SJCRH30 (cell line): ENCODE results near the gene RND3. TPM values are rescaled to one million over a fixed set of nuclear protein-coding genes. Genes with fewer than 3 reads are reported as not detected.
A peak's percentile ranks its signal among the peaks of the same experiment; 100 is the strongest.

Source experiments
- DNase-seq, 2 experiments: peaks; one replicate each; pipeline ENCODE4 v3.0.0-alpha.2; 2015 to 2020
- H3K27ac ChIP-seq: fragments of 250-450 bp; sonication (Bioruptor Pico); 2 replicates; pipeline ENCODE4 v1.5.1; 2020; ENCODE audit warnings: mild to moderate bottlenecking, moderate library complexity
- H3K27me3 ChIP-seq: fragments of 250-450 bp; sonication (Bioruptor Pico); 2 replicates; pipeline ENCODE4 v1.5.1; 2020; ENCODE audit warnings: mild to moderate bottlenecking, moderate library complexity
- H3K36me3 ChIP-seq: fragments of 250-450 bp; sonication (Bioruptor Pico); 2 replicates; pipeline ENCODE4 v1.5.1; 2020; ENCODE audit warnings: mild to moderate bottlenecking, moderate library complexity
- H3K4me1 ChIP-seq: fragments of 250-450 bp; sonication (Bioruptor Pico); 2 replicates; pipeline ENCODE4 v1.5.1; 2020; ENCODE audit warnings: mild to moderate bottlenecking, moderate library complexity
- H3K4me3 ChIP-seq: fragments of 250-450 bp; sonication (Bioruptor Pico); 2 replicates; pipeline ENCODE4 v1.5.1; 2020; ENCODE audit warnings: mild to moderate bottlenecking, moderate library complexity
- H3K9me3 ChIP-seq: fragments of 250-450 bp; sonication (Bioruptor Pico); replicated peaks from 2 replicates; pipeline ENCODE4 v1.5.1; 2020; ENCODE audit warnings: mild to moderate bottlenecking, moderate library complexity
- total RNA-seq: library from RNA; depleted of rRNA; stranded (reverse); fragments of >200 nt; shearing (Covaris generic); gene quantifications from 2 replicates; pipeline ENCODE4 v1.2.3, GENCODE V29; 2014

The RND3 gene
- total RNA-seq, 1 experiment from 2014 or later = 43.4 TPM

DNA sequence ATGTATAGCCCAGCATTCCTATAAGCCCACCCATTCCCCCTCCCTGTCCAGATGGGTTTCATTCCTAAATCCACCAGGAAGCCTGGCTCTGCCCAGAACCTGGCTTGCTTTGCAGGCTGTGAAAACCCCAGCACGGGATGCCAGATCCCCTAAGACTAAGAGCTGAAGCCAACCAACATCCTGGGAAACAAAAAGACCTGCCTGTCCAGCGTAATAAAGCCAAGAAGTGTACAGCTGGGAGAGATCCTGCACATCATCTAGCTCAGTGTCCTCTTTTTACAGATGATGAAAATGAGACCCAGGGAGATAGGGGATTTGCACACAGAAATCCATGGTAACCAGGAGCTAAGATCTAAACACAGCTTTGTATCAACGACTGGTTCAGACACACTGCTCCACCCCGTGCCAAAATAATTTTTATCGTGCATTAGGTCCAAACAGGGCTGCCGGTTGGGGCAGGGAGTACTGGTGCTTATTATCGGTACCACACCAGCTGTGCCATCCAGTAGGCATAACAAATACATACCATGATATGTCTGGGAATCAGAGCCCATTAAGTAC, 2.9 kb downstream of the RND3 start:
- Histone ChIP-seq H3K9me3 (no peaks in the 10 kb centered on the region), H3K27ac (no peak overlapping the region), H3K4me1 (peaks cover 33% of the 10 kb centered on the region), H3K4me3 (peak overlapping the region; percentile 73), H3K27me3 (no peaks in the 10 kb centered on the region), H3K36me3 (peaks cover 29% of the 10 kb centered on the region)
- no peak for DNase-seq

DNA sequence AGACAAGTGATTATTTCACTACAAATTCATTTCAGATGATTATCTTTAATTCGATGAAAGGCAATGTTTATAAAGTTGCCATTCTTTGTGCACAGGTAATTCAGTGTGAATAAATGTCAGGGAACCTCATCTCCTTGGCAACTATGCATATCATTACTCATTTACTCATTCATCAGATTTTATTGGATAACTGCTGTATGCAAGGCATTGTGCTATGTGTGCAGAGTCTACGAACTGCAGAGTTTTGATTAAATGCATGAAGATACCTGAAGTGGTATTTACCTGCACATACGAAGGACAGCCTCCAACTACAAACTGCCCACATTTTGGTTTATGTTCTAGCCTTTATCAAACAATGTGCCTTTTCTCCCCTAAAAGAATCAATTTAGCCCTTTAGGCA, 3.5 kb downstream of the RND3 start:
- H3K27ac ChIP-seq = no peak overlapping the region
- no peak for DNase-seq
- no peaks in the 10 kb centered on the region for H3K9me3 ChIP-seq
- H3K27me3 ChIP-seq = no peaks in the 10 kb centered on the region
- no peak overlapping the region for H3K4me3 ChIP-seq
- H3K36me3 ChIP-seq = peaks cover 32% of the 10 kb centered on the region
- H3K4me1 ChIP-seq = peaks cover 39% of the 10 kb centered on the region

DNA sequence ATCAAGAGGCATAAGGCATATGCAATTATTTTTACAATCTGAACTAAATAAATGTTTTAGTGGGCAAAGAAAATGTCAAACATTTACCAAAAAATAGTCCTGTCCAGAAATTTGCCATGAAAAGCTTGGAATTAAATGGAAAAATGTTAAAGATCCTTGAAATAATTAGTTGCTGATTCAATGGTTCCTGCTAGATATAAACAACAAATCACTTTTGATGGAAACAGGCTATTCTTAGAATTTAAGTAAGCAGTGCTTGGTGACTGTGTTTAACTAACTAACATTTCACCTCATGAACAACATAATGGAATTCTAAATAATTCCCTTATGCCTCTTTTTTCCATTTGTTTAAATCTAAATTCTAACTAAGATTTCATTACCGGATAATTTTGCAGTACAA, 3.9 kb downstream of the RND3 start:
- no peak overlapping the region for H3K27ac ChIP-seq
- no peak for DNase-seq
- peaks cover 43% of the 10 kb centered on the region for H3K4me1 ChIP-seq
- H3K4me3 ChIP-seq = no peak overlapping the region
- H3K36me3 ChIP-seq = peaks cover 32% of the 10 kb centered on the region
- H3K27me3 ChIP-seq = no peaks in the 10 kb centered on the region
- H3K9me3 ChIP-seq = no peaks in the 10 kb centered on the region

DNA sequence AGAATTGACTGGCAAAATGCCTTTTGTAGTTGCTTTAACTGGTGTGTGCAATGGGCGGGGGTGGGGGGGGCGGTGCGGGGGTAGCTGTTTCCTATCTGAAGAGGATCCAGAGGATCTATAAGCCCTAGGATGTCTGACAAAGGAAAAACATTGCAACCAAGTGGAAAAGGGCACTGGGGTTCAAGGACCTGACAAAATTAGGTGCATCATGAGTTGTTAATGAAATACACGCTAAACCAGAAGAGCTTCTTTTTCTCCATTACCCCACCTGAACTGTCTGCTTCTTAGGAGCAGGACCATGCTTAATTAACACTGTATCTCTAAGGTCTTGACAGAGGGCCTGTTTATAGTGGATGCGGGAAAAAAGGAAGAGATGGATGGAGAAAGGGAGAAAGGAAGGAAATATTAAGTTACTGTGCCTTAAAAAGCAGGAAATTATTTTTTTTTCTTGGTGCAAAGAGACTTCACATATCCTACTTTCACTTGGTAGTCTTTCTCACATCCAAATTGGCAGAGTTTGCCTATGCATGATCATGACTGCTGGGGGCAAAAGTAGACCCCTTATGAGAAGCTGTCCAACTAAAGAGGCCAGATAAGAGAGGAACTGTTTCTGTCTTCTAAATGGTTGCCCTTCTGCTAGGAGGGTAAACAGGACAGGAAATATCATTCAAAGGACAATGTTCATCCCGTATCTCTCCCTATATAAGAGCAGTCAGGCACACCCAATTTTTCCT, 4.6 kb downstream of the RND3 start:
- no peak for DNase-seq
- no peaks in the 10 kb centered on the region for H3K27me3 ChIP-seq
- H3K36me3 ChIP-seq = peaks cover 32% of the 10 kb centered on the region
- H3K27ac ChIP-seq = no peak overlapping the region
- H3K9me3 ChIP-seq = no peaks in the 10 kb centered on the region
- H3K4me3 ChIP-seq = no peak overlapping the region
- peaks cover 48% of the 10 kb centered on the region for H3K4me1 ChIP-seq

DNA sequence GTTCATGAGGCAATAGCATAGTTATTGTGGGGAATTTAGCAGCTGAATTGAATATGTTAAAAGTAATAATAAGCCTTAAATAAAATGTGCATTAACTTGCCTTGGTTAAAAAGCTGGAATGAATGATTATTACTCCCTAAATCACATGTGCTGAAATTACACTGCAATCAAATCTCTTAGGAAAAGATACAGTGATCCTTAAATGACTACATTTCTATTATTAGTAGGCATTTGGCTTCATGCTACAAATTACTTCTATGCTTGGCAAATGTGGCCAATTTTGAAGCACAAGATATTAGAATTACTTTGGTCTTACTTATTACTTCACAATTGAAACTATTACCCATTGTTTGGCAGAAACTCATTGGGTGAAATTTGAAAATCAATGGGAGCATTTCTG, 5.4 kb downstream of the RND3 start:
- no peak overlapping the region for H3K4me3 ChIP-seq
- DNase-seq = no peak
- H3K27ac ChIP-seq = no peak overlapping the region
- H3K4me1 ChIP-seq = peaks cover 48% of the 10 kb centered on the region
- no peaks in the 10 kb centered on the region for H3K27me3 ChIP-seq
- H3K9me3 ChIP-seq = no peaks in the 10 kb centered on the region
- H3K36me3 ChIP-seq = peaks cover 32% of the 10 kb centered on the region

DNA sequence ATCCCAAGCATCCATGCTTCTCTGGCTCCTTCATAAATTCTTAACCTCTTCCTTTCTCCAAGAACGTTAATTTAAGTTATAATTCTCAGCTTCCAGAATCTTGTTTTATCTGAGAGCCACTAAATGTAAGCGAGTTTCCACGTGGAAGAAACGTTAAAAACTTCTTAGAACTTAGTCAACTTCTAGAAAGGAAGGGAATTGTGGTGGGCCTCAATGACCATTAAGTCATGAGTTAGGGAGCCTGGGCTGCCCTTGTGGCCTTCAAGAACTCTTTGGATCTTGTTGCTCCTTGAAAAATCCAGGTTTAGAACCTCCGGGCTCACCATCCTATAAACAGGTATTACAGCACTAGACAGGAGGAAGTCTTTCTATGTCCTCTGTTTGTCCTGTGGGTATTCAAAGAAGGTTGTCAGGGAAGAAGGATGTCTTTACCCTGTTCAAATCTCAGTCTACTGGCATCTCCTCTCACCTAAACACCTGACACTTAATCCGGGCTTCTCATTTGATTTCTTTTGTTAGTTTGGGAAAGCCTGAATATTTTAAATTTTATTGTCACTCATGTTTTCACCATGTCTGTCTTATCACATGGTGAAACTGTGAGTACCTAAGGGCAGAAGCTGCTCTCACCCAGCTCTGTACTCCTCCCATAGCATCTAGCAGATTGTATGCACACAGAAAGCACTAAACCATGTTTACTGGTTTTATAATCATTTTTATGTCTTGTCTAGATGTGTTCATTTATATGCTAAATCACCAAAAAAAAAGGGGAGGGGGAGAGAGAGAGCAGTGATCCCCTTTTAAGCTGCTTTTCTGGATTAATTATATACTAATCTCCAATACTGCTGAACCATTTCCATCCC, 6.3 kb downstream of the RND3 start:
- no peak overlapping the region for H3K4me3 ChIP-seq
- H3K27ac ChIP-seq = peak overlapping the region; percentile 38; the same call in 1 of the 2 replicates
- H3K27me3 ChIP-seq = no peaks in the 10 kb centered on the region
- H3K36me3 ChIP-seq = peaks cover 35% of the 10 kb centered on the region
- peaks cover 54% of the 10 kb centered on the region for H3K4me1 ChIP-seq
- DNase-seq = no peak
- H3K9me3 ChIP-seq = no peaks in the 10 kb centered on the region

DNA sequence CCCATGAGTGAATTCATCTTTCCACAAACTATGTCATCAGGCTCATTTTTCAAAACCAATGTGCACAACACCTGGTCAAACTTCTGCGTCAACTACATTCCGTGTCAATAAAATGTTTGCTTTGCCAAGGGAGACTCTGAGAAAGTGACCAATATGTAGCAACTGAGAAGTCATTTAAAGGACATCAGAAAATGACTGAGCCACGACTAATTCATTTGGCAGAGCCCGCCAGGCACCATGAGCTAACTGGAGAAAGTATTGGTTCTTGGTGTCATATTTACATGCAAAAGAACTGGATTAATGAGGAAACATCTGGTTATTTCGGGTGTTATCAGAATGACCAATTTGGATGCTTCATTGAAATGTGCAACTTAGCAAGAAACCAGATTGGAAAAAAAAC, 7.2 kb downstream of the RND3 start:
- Histone ChIP-seq H3K36me3 (peaks cover 43% of the 10 kb centered on the region), H3K27ac (peak overlapping the region; percentile 38), H3K4me1 (peaks cover 54% of the 10 kb centered on the region)

DNA sequence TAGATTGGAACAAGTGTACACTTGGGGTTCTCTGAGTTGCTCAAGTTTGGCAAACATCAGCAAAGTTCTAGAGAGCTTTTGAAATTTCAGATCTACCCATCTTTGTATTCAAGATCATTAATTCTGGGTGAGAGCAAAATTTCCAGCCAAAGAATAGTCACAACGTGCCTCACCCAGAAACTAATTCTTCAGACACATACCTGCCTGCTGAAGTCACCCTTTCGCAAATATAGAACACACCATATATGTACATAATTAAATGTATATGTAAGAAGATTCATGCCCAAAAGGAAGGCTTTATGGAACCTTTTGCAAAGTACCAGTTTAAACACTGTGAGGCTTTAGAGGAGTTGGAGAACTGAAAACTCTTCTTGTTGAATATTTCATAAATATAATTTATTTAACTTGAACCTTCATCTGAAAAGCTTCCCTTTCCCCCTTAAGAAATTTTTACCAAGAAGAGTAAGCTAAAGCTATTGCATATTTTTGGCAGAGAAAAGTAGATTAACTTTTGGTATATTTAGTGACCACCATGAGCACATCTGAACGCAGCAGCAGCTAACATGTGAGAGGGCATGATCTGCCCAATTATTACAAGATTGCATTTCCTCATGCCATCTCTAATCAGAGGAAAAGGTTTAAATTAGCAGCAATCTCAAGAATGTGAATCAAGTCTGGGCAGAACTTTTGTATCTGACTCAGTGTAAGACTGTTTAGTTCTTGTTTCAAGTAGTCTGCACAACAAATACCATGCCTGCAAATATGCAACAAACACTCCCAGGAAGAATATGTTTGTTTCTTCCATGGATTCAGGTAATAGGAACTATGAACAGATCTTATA, 8.2 kb downstream of the RND3 start:
- H3K9me3 ChIP-seq = no peaks in the 10 kb centered on the region
- peaks cover 50% of the 10 kb centered on the region for H3K4me1 ChIP-seq
- no peaks in the 10 kb centered on the region for H3K27me3 ChIP-seq
- peaks cover 52% of the 10 kb centered on the region for H3K36me3 ChIP-seq
- H3K27ac ChIP-seq = peak overlapping the region; percentile 38; the same call in 1 of the 2 replicates
- no peak for DNase-seq
- no peak overlapping the region for H3K4me3 ChIP-seq

More for the DNA sequence above, 7.2 kb downstream of the RND3 start:
- Histone ChIP-seq H3K4me3 (no peak overlapping the region), H3K9me3 (no peaks in the 10 kb centered on the region), H3K27me3 (no peaks in the 10 kb centered on the region)
- peak; percentile 30 to 56 for DNase-seq

DNA sequence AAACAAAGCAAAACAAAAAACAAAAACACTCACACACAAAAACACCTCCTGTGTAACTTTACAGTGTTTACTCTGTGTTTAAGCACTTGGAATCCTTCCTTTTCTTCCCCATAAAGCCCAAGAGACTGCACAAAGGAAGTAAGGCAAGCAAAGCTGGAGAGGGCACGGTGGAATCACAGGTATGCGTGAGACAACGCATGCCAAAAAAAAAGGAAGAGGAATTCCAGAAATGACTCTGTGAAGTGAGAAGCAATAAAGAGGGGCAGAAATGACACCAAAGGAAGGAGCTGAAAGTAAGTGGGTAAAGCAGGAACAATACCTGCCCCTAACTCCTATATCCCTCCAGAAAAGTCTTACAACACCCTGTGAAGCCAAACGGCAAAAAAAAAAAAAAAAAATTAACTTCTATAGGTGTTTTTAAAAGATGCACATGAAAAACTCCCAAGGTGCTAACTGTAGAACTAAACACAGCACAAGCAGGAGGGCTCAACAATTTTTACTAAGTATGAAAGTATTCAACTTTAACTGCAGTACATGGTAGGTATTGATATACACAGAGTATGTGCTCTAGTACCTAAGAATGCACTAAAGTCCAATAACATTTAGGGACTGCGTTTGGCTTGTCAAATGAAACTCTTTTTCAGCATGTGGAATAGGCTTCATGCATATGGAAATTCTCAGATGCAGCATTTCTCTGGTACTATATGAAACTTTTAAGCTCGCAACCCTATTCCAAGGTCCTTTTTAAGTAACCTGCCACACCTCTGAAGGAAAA, 9.1 kb downstream of the RND3 start:
- Histone ChIP-seq H3K36me3 (peaks cover 56% of the 10 kb centered on the region), H3K27ac (no peak overlapping the region; the same call in 1 of the 2 replicates), H3K9me3 (no peaks in the 10 kb centered on the region), H3K4me3 (no peak overlapping the region), H3K4me1 (peaks cover 46% of the 10 kb centered on the region), H3K27me3 (no peaks in the 10 kb centered on the region)
- no peak for DNase-seq

DNA sequence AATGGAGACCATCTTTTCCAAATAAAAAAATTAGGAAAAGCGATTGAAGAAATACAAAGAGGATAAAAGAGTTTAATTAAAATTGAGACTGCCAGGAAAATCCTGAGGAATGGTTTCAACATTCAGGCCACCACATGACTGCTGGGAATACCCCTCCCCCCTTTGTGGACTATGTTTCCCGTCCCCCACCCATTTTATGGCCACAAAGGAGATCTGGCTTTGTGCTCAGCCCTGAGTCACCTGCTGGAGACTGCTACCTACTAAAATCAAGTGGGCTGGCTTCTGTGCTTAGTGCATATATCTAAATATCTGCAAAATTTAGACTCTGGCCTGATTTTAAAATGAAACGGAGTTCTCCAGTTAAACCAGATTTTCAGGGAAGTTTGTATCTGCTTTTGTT, 10.1 kb downstream of the RND3 start:
- Histone ChIP-seq H3K27me3 (no peaks in the 10 kb centered on the region), H3K9me3 (no peaks in the 10 kb centered on the region), H3K27ac (no peak overlapping the region), H3K4me1 (peaks cover 46% of the 10 kb centered on the region), H3K4me3 (no peak overlapping the region), H3K36me3 (peaks cover 56% of the 10 kb centered on the region)
- DNase-seq = no peak

DNA sequence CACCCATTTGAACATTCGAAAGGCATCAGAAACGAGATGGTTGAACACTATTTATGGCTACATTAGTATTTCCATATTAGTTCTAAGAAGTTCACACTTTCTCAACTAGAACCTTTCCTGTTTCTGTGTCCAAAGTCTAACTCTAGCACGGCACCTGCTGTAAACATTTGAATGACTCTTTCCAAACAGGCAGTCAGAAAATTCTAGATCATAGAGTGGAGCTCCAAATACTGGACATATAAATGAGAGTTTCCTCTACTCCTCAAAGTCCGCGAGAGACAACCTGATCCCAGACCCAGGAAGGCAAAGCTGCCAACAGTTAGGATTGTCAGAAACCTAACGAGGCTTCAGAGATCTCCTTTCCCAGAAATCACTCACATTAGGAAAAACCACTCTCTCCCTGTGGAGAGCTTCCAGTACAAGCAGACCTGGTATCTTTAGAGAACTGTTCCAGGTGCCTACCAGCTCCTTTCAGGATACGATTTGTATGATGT, 10.6 kb downstream of the RND3 start:
- no peak overlapping the region for H3K27ac ChIP-seq
- no peak for DNase-seq
- H3K27me3 ChIP-seq = no peaks in the 10 kb centered on the region
- no peak overlapping the region for H3K4me3 ChIP-seq
- H3K36me3 ChIP-seq = peaks cover 57% of the 10 kb centered on the region
- H3K4me1 ChIP-seq = peaks cover 41% of the 10 kb centered on the region
- H3K9me3 ChIP-seq = no peaks in the 10 kb centered on the region

DNA sequence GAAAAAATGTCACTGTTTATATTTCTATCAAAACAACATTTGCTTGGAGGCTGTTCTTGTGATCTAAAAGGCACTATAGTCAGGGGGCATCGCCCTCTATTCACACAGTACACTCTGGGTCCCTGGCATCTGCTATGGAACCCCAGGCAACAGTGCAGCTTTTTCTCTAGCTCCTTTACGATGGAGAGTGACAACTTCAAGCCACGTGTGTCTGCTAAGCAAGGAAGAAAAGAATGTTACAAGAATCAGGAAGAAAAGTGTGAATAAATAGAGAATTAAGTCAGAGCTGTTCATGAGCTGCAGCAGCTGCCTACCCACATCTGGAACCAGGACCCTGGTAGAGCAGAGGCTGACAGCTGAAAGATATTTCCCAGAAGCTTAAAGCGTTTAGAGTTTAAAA, 11.2 kb downstream of the RND3 start:
- peaks cover 59% of the 10 kb centered on the region for H3K36me3 ChIP-seq
- no peaks in the 10 kb centered on the region for H3K27me3 ChIP-seq
- DNase-seq = no peak
- no peak overlapping the region for H3K27ac ChIP-seq
- H3K4me1 ChIP-seq = peaks cover 38% of the 10 kb centered on the region
- H3K9me3 ChIP-seq = no peaks in the 10 kb centered on the region
- H3K4me3 ChIP-seq = no peak overlapping the region

DNA sequence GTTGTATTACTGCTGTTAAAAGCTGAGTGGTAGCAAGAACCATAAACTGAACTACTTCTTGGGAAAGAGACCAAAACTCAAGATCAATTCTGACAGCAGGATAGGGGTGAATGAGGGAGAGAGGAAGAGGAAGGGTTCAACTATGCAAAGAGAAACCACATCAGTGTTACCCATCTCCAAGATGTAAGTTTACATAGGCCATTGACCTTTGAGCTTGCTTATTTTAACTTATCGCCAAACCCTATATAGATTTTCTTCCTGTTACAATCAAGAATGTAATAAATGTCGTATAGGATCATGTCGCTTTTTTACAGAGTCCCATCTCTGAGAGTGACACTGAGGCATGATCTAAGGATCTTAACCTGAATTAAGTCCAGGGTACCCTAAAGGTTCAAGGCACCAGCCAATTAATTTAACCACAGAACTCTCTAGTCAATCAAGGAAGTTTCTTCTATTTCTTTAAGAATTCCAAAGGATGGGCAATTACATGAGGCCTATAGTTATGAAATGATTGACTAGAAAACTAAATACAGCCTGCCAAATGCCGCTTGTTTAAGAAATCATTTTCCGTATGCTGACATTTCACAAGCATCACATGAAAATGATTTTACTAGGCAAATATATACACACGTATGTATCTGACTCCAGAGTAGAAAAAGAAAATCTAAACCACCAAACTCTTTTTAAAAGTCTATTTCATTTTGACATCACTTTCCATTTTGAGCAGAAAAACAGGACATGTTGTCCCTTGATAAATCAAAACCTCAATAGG, 11.8 kb downstream of the RND3 start:
- H3K4me1 ChIP-seq = peaks cover 32% of the 10 kb centered on the region
- no peaks in the 10 kb centered on the region for H3K9me3 ChIP-seq
- peaks cover 59% of the 10 kb centered on the region for H3K36me3 ChIP-seq
- DNase-seq = no peak
- H3K27me3 ChIP-seq = no peaks in the 10 kb centered on the region
- no peak overlapping the region for H3K27ac ChIP-seq
- no peak overlapping the region for H3K4me3 ChIP-seq
